Liver (tissue), 9 donors: ENCODE measurements around the gene DIAPH3. TPM values are rescaled to one million over a fixed set of nuclear protein-coding genes. Genes with fewer than 3 reads are reported as not detected.

Source experiments
- DNase-seq: peaks from one replicate; pipeline ENCODE4 v3.0.0-alpha.2; 2017; ENCODE audit warnings: low spot score
- H3K27ac ChIP-seq, 2 donors: one replicate each; pipeline ENCODE4 v1.7.0; 2013; ENCODE audit warnings: inconsistent platforms in 2 of 2, low read length in 2 of 2, control low read depth in 1 of 2, low read depth in 1 of 2, mild to moderate bottlenecking in 1 of 2
- H3K27me3 ChIP-seq, 4 donors: one replicate each; pipeline versions ENCODE4 v1.6.1 to v1.7.0; 2013; ENCODE audit warnings: low read length in 3 of 4, inconsistent platforms in 1 of 4, mild to moderate bottlenecking in 1 of 4, moderate library complexity in 1 of 4; ENCODE audit not compliant: control insufficient read depth in 4 of 4, insufficient read depth in 4 of 4
- H3K36me3 ChIP-seq, 4 donors: one replicate each; pipeline versions ENCODE4 v1.6.1 to v1.7.0; 2013; ENCODE audit warnings: low read length in 3 of 4, mild to moderate bottlenecking in 3 of 4, low read depth in 1 of 4, moderate library complexity in 1 of 4; ENCODE audit not compliant: control insufficient read depth in 4 of 4, insufficient read depth in 3 of 4
- H3K4me1 ChIP-seq, 4 donors: one replicate each; pipeline versions ENCODE4 v1.6.1 to v1.7.0; 2013; ENCODE audit warnings: low read length in 3 of 4, mild to moderate bottlenecking in 3 of 4, moderate library complexity in 1 of 4; ENCODE audit not compliant: control insufficient read depth in 4 of 4, insufficient read depth in 4 of 4
- H3K4me3 ChIP-seq, 3 donors: one replicate each; pipeline versions ENCODE4 v1.6.1 to v1.7.0; 2013; ENCODE audit warnings: low read length in 3 of 3, control low read depth in 1 of 3, low read depth in 1 of 3, mild to moderate bottlenecking in 1 of 3
- H3K9ac ChIP-seq, 2 donors: one replicate each; pipeline ENCODE4 v1.7.0; 2013; ENCODE audit warnings: low read length in 2 of 2, mild to moderate bottlenecking in 2 of 2, moderate library complexity in 2 of 2, control low read depth in 1 of 2, low read depth in 1 of 2
- H3K9me3 ChIP-seq, 4 donors: one replicate each; pipeline versions ENCODE4 v1.6.1 to v1.7.0; 2013; ENCODE audit warnings: low read length in 3 of 4; ENCODE audit not compliant: control insufficient read depth in 4 of 4
- ATF3 ChIP-seq: IDR thresholded peaks from 2 replicates; pipeline ENCODE4 v1.6.1; 2016; ENCODE audit warnings: antibody characterized with exemption
- CTCF ChIP-seq: fragments of 150-350 bp; IDR thresholded peaks from 2 replicates; pipeline ENCODE4 v1.5.1; 2017; ENCODE audit warnings: improper control_type of control experiment, low read depth, low read length; ENCODE audit not compliant: missing input control
- EGR1 ChIP-seq, 2 donors: IDR thresholded peaks; 2 replicates each; pipeline ENCODE4 v1.6.1; 2016 to 2018; ENCODE audit warnings: antibody characterized with exemption in 2 of 2, low read depth in 2 of 2
- FOXA1 ChIP-seq: IDR thresholded peaks from 2 replicates; pipeline ENCODE4 v1.6.1; 2016; ENCODE audit warnings: antibody characterized with exemption
- FOXA2 ChIP-seq: IDR thresholded peaks from 2 replicates; pipeline ENCODE4 v1.6.1; 2016; ENCODE audit warnings: antibody characterized with exemption
- GABPA ChIP-seq, 2 donors: IDR thresholded peaks in 1 of 2; conservative IDR thresholded peaks in 1 of 2; 2 replicates each; pipeline ENCODE4 v1.6.1; 2016; ENCODE audit warnings: antibody characterized with exemption in 2 of 2, mild to moderate bottlenecking in 1 of 2, moderate library complexity in 1 of 2
- HNF4G ChIP-seq: IDR thresholded peaks from 2 replicates; pipeline ENCODE4 v1.6.1; 2016; ENCODE audit warnings: antibody characterized with exemption
- JUND ChIP-seq, 2 donors: IDR thresholded peaks; 2 replicates each; pipeline ENCODE4 v1.6.1; 2016; ENCODE audit warnings: antibody characterized with exemption in 2 of 2
- MAX ChIP-seq: IDR thresholded peaks from 2 replicates; pipeline ENCODE4 v1.6.1; 2016; ENCODE audit warnings: antibody characterized with exemption
- NR2F2 ChIP-seq: IDR thresholded peaks from 2 replicates; pipeline ENCODE4 v1.6.1; 2016; ENCODE audit warnings: antibody characterized with exemption
- RAD21 ChIP-seq, 2 donors: IDR thresholded peaks; 2 replicates each; pipeline ENCODE4 v1.6.1; 2016; ENCODE audit warnings: antibody characterized with exemption in 2 of 2, mild to moderate bottlenecking in 2 of 2
- REST ChIP-seq: IDR thresholded peaks from 2 replicates; pipeline ENCODE4 v1.6.1; 2016; ENCODE audit warnings: antibody characterized with exemption, mild to moderate bottlenecking
- RXRA ChIP-seq, 2 donors: IDR thresholded peaks; 2 replicates each; pipeline ENCODE4 v1.6.1; 2017 to 2018; ENCODE audit warnings: antibody characterized with exemption in 2 of 2, mild to moderate bottlenecking in 1 of 2
- SP1 ChIP-seq: IDR thresholded peaks from 2 replicates; pipeline ENCODE4 v1.6.1; 2018; ENCODE audit warnings: antibody characterized with exemption, mild to moderate bottlenecking
- TAF1 ChIP-seq: conservative IDR thresholded peaks from 2 replicates; pipeline ENCODE4 v1.6.1; 2016; ENCODE audit warnings: antibody characterized with exemption, mild to moderate bottlenecking
- YY1 ChIP-seq: IDR thresholded peaks from 2 replicates; pipeline ENCODE4 v1.6.1; 2016; ENCODE audit warnings: antibody characterized with exemption, mild to moderate bottlenecking
- WGBS: extraction: QIAGEN DNeasy Blood & Tissue Kit; methylation state at CpG from one replicate; pipeline ENCODE4 v1.1.7; 2013; 5-methylcytosine and 5-hydroxymethylcytosine counted together
- polyA plus RNA-seq, 2 donors: library from polyadenylated mRNA; stranded (reverse) in 1 of 2; unstranded in 1 of 2; fragments of 200-250 nt in 1 of 2; fragments of >200 nt in 1 of 2; fragmentation: Nextera tagmentation in 1 of 2; extraction: Ambion mirVana in 1 of 2; gene quantifications; one replicate each; pipeline versions ENCODE4 v1.2.1 to v1.2.3, GENCODE V29; 2013 to 2015
- total RNA-seq, 2 donors: library from RNA; depleted of rRNA; stranded (reverse); fragments of >200 nt; gene quantifications; one replicate each; pipeline ENCODE4 v1.2.3, GENCODE V29; 2014
- donor health status: healthy.
- donor health status: healthy.
- donor health status: healthy.
- donor health status: healthy.
- donor health status: healthy.

Gene DIAPH3
- total and polyA plus RNA-seq, 4 donors: 0.08 to 11.1 (median 0.27) TPM

GRCh38 chr13:59733744-59734143 is 430.0 kb downstream of the DIAPH3 start:
- H3K36me3 ChIP-seq: no peaks in the 10 kb centered on the region
- TF ChIP-seq ATF3 (no peak), TAF1 (no peak), FOXA1 (no peak), RXRA (IDR thresholded peaks at IDR 0.05) (no peak), GABPA (IDR thresholded peaks at IDR 0.05 in 1 of 2, conservative IDR thresholded peaks at IDR 0.05 in 1 of 2) (no peak), SP1 (no peak), MAX (no peak), NR2F2 (no peak), YY1 (no peak)
- H3K27me3 ChIP-seq: no peaks in the 10 kb centered on the region
- no peaks in the 10 kb centered on the region for H3K4me1 ChIP-seq
- DNase-seq: no peak
- no peak overlapping the region for H3K4me3 ChIP-seq
- H3K27ac ChIP-seq: no peak overlapping the region
- no peak overlapping the region for H3K9ac ChIP-seq
- H3K9me3 ChIP-seq: no peaks in the 10 kb centered on the region
- 98% methylated on average over 2 of the region's 2 CpGs for WGBS

- WGBS: 80% methylated on average over 3 of the region's 3 CpGs
- TF ChIP-seq MAX (no peak), TAF1 (no peak), RAD21 (IDR thresholded peaks at IDR 0.05) (no peak), NR2F2 (no peak), FOXA2 (no peak), HNF4G (no peak), ATF3 (no peak), GABPA (IDR thresholded peaks at IDR 0.05 in 1 of 2, conservative IDR thresholded peaks at IDR 0.05 in 1 of 2) (no peak), CTCF (no peak), EGR1 (IDR thresholded peaks at IDR 0.05; ENCODE audit: low read depth in 2 of 2) (no peak), REST (no peak), JUND (IDR thresholded peaks at IDR 0.05) (no peak)
Measured at GRCh38 chr13:59730026-59730425, 433.7 kb downstream of the DIAPH3 start.

More at GRCh38 chr13:59730026-59730425, 433.7 kb downstream of the DIAPH3 start:
- H3K27ac ChIP-seq: no peak overlapping the region
- no peak overlapping the region for H3K9ac ChIP-seq
- no peak overlapping the region for H3K4me3 ChIP-seq
- H3K27me3 ChIP-seq: no peaks in the 10 kb centered on the region
- no peaks in the 10 kb centered on the region for H3K36me3 ChIP-seq
- no peak for DNase-seq
- H3K9me3 ChIP-seq: no peaks in the 10 kb centered on the region
- H3K4me1 ChIP-seq: no peaks in the 10 kb centered on the region
